ENCODE data around the gene SLC26A1. TPM values are rescaled to one million over a fixed set of nuclear protein-coding genes. Genes with fewer than 3 reads are reported as not detected.

The SLC26A1 gene
- total RNA-seq, 2 experiments from 2014 or later, result 0.30 TPM; not detected in 1

DNA sequence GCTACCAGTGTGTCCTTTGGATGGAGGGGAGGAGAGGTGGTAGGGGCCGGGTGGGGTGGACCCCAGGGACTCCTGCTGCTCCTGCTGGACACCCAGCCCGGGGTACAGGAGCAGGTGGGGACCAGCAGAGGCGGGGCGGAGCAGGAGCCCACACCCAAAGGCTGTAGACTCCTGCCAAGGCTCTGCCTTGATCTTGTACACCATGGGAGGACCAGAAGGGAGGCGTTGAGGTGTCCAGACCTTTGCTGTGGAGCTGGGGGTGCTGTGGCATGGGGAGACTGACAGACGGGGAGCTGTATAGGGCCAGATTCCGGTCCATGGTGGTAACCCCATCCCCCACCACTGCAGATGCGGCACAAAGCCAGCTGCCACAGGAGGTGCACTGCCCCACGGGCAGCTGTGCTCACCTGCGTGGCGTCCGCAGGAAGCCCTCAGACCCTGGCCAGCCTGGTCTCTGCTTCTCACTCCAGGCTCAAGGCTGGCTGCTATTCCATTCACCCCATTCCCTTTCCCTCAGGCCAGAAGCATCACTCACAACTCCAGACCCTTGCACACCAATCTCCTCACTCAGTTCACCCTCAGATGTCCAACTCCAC, 5.0 kb upstream of the SLC26A1 start:
- Histone ChIP-seq H3K36me3 (ENCODE audit: insufficient read depth, low read length) (no peaks in the 10 kb centered on the region), H3K4me3 (ENCODE audit: low read depth, low read length, poor library complexity, severe bottlenecking) (no peak overlapping the region), H3K9me3 (ENCODE audit: low read length) (no peaks in the 10 kb centered on the region), H3K9me2 (ENCODE audit: insufficient read depth, low read length) (no peaks in the 10 kb centered on the region), H3K4me1 (ENCODE audit: insufficient read depth, low read length, poor library complexity, severe bottlenecking) (no peaks in the 10 kb centered on the region), H3K79me2 (ENCODE audit: insufficient read depth, low read depth, low read length) (no peaks in the 10 kb centered on the region), H2AFZ (ENCODE audit: low read length) (no peak overlapping the region), H3K4me2 (ENCODE audit: low read length) (no peak overlapping the region), H4K20me1 (ENCODE audit: insufficient read depth, low read length) (no peaks in the 10 kb centered on the region), H3K27ac (ENCODE audit: low read depth, low read length, poor library complexity, severe bottlenecking) (no peak overlapping the region)
- ChIA-PET CTCF (ENCODE audit: unreplicated experiment) (no interaction called here), POLR2A (no interaction called here)
- BruUV-seq (replicated peaks), result no TSS peak
- TF ChIP-seq, protein P1, sequence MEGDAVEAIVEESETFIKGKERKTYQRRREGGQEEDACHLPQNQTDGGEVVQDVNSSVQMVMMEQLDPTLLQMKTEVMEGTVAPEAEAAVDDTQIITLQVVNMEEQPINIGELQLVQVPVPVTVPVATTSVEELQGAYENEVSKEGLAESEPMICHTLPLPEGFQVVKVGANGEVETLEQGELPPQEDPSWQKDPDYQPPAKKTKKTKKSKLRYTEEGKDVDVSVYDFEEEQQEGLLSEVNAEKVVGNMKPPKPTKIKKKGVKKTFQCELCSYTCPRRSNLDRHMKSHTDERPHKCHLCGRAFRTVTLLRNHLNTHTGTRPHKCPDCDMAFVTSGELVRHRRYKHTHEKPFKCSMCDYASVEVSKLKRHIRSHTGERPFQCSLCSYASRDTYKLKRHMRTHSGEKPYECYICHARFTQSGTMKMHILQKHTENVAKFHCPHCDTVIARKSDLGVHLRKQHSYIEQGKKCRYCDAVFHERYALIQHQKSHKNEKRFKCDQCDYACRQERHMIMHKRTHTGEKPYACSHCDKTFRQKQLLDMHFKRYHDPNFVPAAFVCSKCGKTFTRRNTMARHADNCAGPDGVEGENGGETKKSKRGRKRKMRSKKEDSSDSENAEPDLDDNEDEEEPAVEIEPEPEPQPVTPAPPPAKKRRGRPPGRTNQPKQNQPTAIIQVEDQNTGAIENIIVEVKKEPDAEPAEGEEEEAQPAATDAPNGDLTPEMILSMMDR (conservative IDR thresholded peaks at IDR 0.05; ENCODE audit: low read length), result no peak
- no peak for TF ChIP-seq EZH2phosphoT487 (IDR thresholded peaks at IDR 0.05; ENCODE audit: borderline replicate concordance, low read depth, low read length)
- intact Hi-C loops (cut with micrococcal nuclease; ENCODE audit: unreplicated experiment), result no loop called here
- no peak for DNase-seq (ENCODE audit: low spot score)

DNA sequence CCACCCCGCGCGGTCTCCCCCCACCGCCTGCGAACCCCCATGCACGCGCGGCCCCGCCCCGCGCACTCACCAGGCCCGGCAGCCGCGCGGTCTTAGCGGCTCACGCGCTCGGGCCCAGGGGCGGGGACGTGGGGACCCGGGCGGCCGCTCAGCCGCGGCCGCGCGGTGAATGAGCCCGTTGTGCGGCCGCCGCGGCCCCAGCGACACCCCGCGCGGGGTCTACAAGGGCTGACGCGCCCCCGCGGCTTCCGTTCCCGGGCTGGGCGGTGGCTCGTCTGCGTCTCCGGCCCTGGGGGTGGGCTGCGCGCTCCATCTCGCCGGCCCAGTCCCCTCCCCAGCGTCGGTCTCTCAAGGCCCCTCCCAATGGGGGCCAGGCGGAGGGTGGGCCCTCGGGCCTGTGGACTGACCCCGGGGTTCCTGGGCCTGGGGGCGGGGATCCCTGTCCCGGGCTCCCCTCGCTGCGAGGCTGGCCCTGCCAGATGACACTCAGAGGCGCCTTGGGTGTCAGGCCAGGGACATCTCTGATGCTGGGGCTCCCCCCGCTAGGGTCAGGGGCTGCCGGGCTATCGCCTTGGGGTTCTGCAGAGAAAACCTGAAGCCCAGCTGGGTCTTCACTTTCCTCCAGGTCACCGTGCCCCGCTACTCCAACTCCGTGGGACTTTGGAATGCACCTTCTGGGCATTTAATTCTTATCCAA, 4.3 kb upstream of the SLC26A1 start:
- POLR2A ChIA-PET, result no interaction called here
- no peak for DNase-seq (ENCODE audit: low spot score)
- BruUV-seq (replicated peaks), result no TSS peak
- CTCF ChIA-PET (ENCODE audit: unreplicated experiment), result no interaction called here
- intact Hi-C loops (cut with micrococcal nuclease; ENCODE audit: unreplicated experiment), result no loop called here
- Histone ChIP-seq H3K9me3 (ENCODE audit: low read length) (no peaks in the 10 kb centered on the region), H3K4me2 (ENCODE audit: low read length) (no peak overlapping the region), H3K9me2 (ENCODE audit: insufficient read depth, low read length) (no peaks in the 10 kb centered on the region), H3K4me3 (ENCODE audit: low read depth, low read length, poor library complexity, severe bottlenecking) (no peak overlapping the region), H3K79me2 (ENCODE audit: insufficient read depth, low read depth, low read length) (no peaks in the 10 kb centered on the region), H3K27ac (ENCODE audit: low read depth, low read length, poor library complexity, severe bottlenecking) (no peak overlapping the region), H3K36me3 (ENCODE audit: insufficient read depth, low read length) (no peaks in the 10 kb centered on the region), H2AFZ (ENCODE audit: low read length) (no peak overlapping the region), H3K4me1 (ENCODE audit: insufficient read depth, low read length, poor library complexity, severe bottlenecking) (no peaks in the 10 kb centered on the region), H4K20me1 (ENCODE audit: insufficient read depth, low read length) (no peaks in the 10 kb centered on the region)
- TF ChIP-seq, protein P1 (conservative IDR thresholded peaks at IDR 0.05; ENCODE audit: low read length), result no peak
- TF ChIP-seq EZH2phosphoT487 (IDR thresholded peaks at IDR 0.05; ENCODE audit: borderline replicate concordance, low read depth, low read length), result no peak

DNA sequence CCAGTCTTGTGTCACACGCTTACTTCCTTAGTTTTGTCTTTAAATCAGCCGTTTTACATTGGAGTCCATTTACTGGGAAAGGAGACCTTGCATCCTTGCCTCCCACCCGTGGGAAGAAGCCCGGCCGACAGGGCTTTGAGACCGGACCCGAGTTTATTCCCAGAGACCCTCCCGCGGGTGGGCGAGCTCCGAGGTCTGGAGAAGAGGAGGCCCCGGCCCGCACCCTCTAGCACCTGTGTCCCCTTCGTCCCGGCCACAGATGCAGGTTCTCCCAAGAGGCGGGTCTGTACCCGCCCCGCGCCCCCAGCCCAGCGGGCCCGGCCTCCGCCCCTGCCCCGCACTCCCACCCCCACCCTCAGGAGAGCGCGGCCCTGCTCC, 3.8 kb upstream of the SLC26A1 start:
- no peaks in the 10 kb centered on the region for H3K4me1 ChIP-seq (ENCODE audit: insufficient read depth, low read length, poor library complexity, severe bottlenecking)
- POLR2A ChIA-PET, result no interaction called here
- H3K27ac ChIP-seq (ENCODE audit: low read depth, low read length, poor library complexity, severe bottlenecking), result no peak overlapping the region
- DNase-seq (ENCODE audit: low spot score), result no peak
- H3K4me2 ChIP-seq (ENCODE audit: low read length), result no peak overlapping the region
- no peak overlapping the region for H2AFZ ChIP-seq (ENCODE audit: low read length)
- no peaks in the 10 kb centered on the region for H3K9me2 ChIP-seq (ENCODE audit: insufficient read depth, low read length)
- H3K36me3 ChIP-seq (ENCODE audit: insufficient read depth, low read length), result no peaks in the 10 kb centered on the region
- no peaks in the 10 kb centered on the region for H4K20me1 ChIP-seq (ENCODE audit: insufficient read depth, low read length)
- no TSS peak for BruUV-seq (replicated peaks)
- CTCF ChIA-PET (ENCODE audit: unreplicated experiment), result no interaction called here
- intact Hi-C loops (cut with micrococcal nuclease; ENCODE audit: unreplicated experiment), result no loop called here
- H3K9me3 ChIP-seq (ENCODE audit: low read length), result no peaks in the 10 kb centered on the region
- H3K79me2 ChIP-seq (ENCODE audit: insufficient read depth, low read depth, low read length), result no peaks in the 10 kb centered on the region
- no peak for TF ChIP-seq EZH2phosphoT487 (IDR thresholded peaks at IDR 0.05; ENCODE audit: borderline replicate concordance, low read depth, low read length)
- TF ChIP-seq, protein P1 (conservative IDR thresholded peaks at IDR 0.05; ENCODE audit: low read length), result no peak
- no peak overlapping the region for H3K4me3 ChIP-seq (ENCODE audit: low read depth, low read length, poor library complexity, severe bottlenecking)

Measured in OCI-LY7 (cell line).